Measurements from ENCODE around the gene CDCA5.

DNA sequence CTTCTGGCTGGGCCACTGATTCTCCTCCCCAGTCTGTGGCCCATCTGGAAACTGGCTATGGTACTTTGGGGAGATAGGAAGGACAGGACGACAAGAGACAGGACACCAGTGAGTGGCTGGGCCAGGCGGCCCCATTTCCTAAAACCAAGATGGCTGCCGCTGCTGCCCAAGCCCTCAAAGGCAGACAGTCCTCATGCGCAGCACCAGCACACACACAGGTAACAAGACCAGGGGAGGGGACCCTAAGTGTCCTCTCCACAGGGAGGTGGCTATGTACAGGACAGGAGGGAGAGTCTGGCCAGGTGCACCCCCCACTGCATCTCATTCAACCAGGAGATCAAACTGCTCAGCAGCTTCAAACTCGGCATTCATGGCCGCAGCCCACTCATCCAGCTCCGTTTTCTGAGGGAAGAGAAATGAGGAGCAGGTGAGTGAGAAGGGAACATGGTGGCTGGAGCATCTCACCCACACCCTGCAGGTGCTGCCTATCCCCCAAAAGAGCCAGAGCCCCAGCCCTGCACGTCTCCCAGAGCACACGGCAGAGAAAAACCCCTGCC, 5.0 kb downstream of the CDCA5 start:
- TF ChIP-seq, protein P1, sequence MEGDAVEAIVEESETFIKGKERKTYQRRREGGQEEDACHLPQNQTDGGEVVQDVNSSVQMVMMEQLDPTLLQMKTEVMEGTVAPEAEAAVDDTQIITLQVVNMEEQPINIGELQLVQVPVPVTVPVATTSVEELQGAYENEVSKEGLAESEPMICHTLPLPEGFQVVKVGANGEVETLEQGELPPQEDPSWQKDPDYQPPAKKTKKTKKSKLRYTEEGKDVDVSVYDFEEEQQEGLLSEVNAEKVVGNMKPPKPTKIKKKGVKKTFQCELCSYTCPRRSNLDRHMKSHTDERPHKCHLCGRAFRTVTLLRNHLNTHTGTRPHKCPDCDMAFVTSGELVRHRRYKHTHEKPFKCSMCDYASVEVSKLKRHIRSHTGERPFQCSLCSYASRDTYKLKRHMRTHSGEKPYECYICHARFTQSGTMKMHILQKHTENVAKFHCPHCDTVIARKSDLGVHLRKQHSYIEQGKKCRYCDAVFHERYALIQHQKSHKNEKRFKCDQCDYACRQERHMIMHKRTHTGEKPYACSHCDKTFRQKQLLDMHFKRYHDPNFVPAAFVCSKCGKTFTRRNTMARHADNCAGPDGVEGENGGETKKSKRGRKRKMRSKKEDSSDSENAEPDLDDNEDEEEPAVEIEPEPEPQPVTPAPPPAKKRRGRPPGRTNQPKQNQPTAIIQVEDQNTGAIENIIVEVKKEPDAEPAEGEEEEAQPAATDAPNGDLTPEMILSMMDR (IDR thresholded peaks at IDR 0.05) = no peak
- TF ChIP-seq POLR2A (IDR thresholded peaks at IDR 0.05) = no peak
